ENCODE measurements around the gene AP2B1. TPM values are rescaled to one million over a fixed set of nuclear protein-coding genes. Genes with fewer than 3 reads are reported as not detected.

Gene AP2B1
- total and polyA plus RNA-seq, 9 of the 15 experiments (the other 6 are each of a cell fraction or from before 2014, with no cell fraction given) = 60.1 to 287 (median 105) TPM

- WGBS (ENCODE audit: insufficient coverage, low coverage, missing lambda C conversion rate) = 3% methylated on average over 28 of the region's 29 CpGs
- no peak overlapping the region for H3K4me2 ChIP-seq (ENCODE audit: insufficient read depth, low read length)
- POLR2A ChIA-PET = interaction anchor here (0.7 to 1.1 kb wide), 2 partner anchors 8 to 74 kb away, joined by 3 to 4 read pairs; partner anchors contain the start of gene TAF15
- peaks cover 3 to 17% of the 10 kb centered on the region in 2 experiments; a peak in 3 of 5 replicates for H3K4me1 ChIP-seq (replicated peaks in 1 of 2; ENCODE audit: control insufficient read depth in 2 of 2, insufficient read depth in 2 of 2, low read length in 2 of 2)
- DNase-seq (ENCODE audit: extremely low read depth in 1 of 4, low spot score in 3 of 4) (no peak), FAIRE-seq (no peak), ATAC-seq (no peak)
- H3K27ac ChIP-seq (ENCODE audit: extremely low read depth, low read depth, low read length) = no peak overlapping the region
- H3K79me2 ChIP-seq (ENCODE audit: control insufficient read depth, insufficient read depth, low read length) = no peaks in the 10 kb centered on the region
- H3K36me3 ChIP-seq (ENCODE audit: control insufficient read depth, insufficient read depth, low read length) = no peaks in the 10 kb centered on the region
- CTCF ChIA-PET (ENCODE audit: low intra/inter-chr PET ratio) = no interaction called here
- intact Hi-C loops (cut with micrococcal nuclease) = no loop called here
- H3K9ac ChIP-seq (ENCODE audit: insufficient read depth in 1 of 2, low read depth in 2 of 2, low read length in 2 of 2) = no peak overlapping the region
- in situ Hi-C loops (cut with MboI) = loop anchor here (25.0 kb wide), 1 partner anchor 1298 kb away; no protein-coding TSS in a partner anchor
- no peak overlapping the region for H3K4me3 ChIP-seq
- H4K20me1 ChIP-seq (replicated peaks; ENCODE audit: control insufficient read depth, insufficient read depth, low read length) = peaks cover 3% of the 10 kb centered on the region
- H3K9me1 ChIP-seq (ENCODE audit: control insufficient read depth, insufficient read depth, low read length) = no peaks in the 10 kb centered on the region
- peaks cover 28 to 59% of the 10 kb centered on the region in 2 experiments; a peak in 4 of 5 replicates for H3K27me3 ChIP-seq (ENCODE audit: control insufficient read depth in 2 of 2, insufficient read depth in 2 of 2, low read length in 2 of 2)
- BruUV-seq (replicated peaks) = no TSS peak
- no peaks in the 10 kb centered on the region for H3K9me3 ChIP-seq (replicated peaks; ENCODE audit: control insufficient read depth, insufficient read depth, low read depth, low read length)
- no peak overlapping the region for H2AFZ ChIP-seq (ENCODE audit: low read depth, low read length)
- TF ChIP-seq ZNF561 (CRISPR knock-in tag; conservative IDR thresholded peaks at IDR 0.05) (no peak), SMARCB1 (IDR thresholded peaks at IDR 0.05; ENCODE audit: insufficient read length, low read depth) (no peak), ZNF384 (IDR thresholded peaks at IDR 0.05; ENCODE audit: low read depth, low read length) (no peak), PCBP2 (IDR thresholded peaks at IDR 0.05; ENCODE audit: low read depth, low read length, poor library complexity, severe bottlenecking) (no peak), ZNF140 (CRISPR knock-in tag; IDR thresholded peaks at IDR 0.05) (no peak), MCM3 (IDR thresholded peaks at IDR 0.05) (no peak), MGA (IDR thresholded peaks at IDR 0.05) (no peak), ZBED1 (IDR thresholded peaks at IDR 0.05) (no peak), NR2F6 (CRISPR knock-in tag; IDR thresholded peaks at IDR 0.05) (no peak), RFX5 (IDR thresholded peaks at IDR 0.05; ENCODE audit: low read depth, low read length) (no peak), SRSF3 (IDR thresholded peaks at IDR 0.05; ENCODE audit: insufficient read depth, low read length) (no peak), ZNF785 (CRISPR knock-in tag; IDR thresholded peaks at IDR 0.05) (no peak)
Measured at GRCh38 chr17:35735036-35735805, 148.1 kb downstream of the AP2B1 start.

Data from K562 (cell line).